HG03025 (cell line): ENCODE data around the gene GTF2H1.
"Not testable (repeated sequence)": the region's sequence is repeated elsewhere in the genome, so short reads cannot be mapped to it uniquely, and the experiment has no call there.

Source experiments
- ATAC-seq: cut with Tn5 transposase; IDR thresholded peaks from one replicate; pipeline ENCODE4 v1.9.1; 2021; ENCODE audit warnings: mild to moderate bottlenecking, moderate library complexity; ENCODE audit not compliant: unreplicated experiment, low FRiP score

Gene GTF2H1

DNA sequence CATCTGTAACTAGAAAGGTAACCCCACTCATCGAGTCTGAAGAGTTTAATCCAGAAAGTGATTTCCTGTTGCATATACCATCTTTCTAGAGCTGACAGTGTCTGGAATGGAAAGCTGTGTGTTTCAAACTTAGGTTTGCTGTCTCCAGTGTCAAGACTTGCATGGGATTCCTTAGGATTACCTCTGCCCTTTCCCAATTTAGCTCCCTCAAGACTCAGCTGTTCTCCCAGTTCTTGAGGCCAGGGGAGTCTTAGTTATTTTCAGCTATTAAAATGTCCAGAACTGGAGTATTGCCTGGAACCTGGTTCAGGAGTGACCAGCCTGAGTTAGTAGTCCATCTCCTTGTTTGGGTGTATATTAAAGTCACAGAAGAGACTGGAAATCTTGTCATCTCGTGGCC lies 47.0 kb downstream of the GTF2H1 start:
- no peak for ATAC-seq

GRCh38 chr11:18371279-18371678 lies 48.9 kb downstream of the GTF2H1 start:
- ATAC-seq, result no peak

GRCh38 chr11:18372201-18372600 lies 49.8 kb downstream of the GTF2H1 start:
- ATAC-seq, result no peak

DNA sequence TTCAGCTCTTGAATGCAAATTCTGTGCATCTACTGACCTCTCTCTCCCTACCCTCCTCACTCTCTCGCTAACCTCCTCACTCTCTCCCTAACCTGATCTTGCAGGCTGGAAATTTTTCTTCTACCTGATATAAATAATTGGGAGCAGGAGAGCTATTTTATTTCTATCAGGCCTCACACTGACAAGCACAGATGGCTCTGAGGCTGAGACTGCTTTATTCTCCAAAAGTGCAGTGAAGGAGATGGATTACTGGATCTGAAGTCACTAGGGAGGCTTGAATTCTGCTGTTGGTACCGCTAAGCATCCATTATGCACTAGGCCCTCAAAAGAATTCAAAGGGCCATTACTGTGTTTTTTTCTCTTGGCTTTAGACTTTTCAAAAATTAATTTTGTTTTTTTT lies 52.6 kb downstream of the GTF2H1 start:
- ATAC-seq, result no peak

DNA sequence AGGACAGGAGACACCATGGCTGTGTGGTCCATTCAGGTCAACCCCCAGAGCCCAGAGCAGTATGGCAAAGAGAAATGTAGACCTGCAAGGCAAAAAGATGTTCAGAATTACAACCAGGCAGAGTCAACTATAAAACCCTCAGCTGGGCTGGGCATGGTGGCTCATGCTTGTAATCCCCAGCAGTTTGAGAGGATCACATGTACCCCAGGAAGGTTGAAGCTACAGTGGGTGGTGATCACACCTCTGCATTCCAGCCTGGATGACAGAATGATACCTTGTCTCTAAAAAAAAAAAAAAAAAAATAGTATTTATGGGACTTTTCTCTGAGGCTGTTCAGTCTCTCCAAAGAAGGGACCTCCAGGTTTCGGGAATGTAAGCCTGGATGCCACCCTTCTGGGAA lies 53.6 kb downstream of the GTF2H1 start:
- ATAC-seq, result no peak

- no peak for ATAC-seq
These were observed 56.8 kb downstream of the GTF2H1 start for GRCh38 chr11:18379201-18379600.

DNA sequence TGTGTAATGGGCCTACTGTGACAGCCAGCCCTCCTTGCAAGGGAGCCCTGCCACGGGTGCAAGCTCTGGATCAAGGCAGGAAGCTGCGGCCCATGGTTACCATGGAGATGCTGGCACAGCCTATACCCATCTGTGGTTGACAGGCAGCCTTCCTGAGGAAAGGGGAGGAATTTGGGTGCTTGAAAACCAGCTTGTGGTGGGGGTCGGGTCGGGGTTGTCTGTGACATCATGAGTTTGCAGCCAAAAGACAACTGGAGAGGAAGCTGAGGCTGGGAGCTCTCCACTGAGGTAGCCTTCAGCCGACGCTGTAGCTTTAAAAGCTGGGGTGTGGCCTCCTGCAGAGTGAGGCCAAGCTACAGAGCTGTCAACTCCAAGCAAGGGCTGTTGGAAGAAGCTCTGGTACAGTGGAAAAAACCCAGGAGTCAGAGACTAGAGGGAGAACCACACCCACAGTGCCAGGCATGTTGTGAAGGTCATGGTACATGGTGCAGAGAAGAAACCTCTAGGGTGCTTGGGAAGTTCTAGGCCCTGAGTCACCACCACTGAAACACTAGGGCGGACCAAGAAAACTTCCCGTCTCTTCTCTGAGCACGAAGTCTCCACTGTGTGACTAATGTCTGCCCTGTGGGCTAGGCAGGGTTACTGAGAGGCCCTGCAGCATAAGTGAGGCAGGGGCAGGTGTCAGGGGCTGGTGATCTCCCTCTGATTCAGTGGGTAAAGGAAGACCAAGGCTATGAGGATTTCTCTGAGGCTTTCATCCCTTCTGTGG lies 61.2 kb downstream of the GTF2H1 start:
- peak; percentile 83 for ATAC-seq

DNA sequence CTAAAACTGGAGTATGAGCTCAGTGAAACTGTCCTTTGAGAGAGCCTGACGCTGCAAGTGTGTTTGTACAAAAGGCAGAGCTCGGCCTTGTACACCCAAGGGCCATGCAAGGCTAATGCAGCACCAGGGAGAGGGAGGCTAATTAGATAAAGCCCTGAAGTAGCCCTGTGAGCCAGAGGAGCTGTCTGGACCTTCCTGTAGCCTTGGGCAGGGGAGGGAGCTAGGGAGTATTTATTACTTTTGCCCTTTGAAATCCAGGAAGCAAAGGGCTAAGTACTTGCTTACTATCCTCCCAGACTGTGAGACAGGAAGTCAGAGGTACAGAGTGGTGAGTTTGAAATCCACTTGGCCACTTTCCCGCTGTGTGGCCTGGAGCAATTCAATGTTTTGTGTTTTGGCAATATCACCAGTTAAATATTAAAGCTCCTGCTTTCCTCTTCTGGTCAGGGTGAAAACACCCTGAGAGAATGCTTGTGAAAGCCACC lies 61.8 kb downstream of the GTF2H1 start:
- peak; percentile 72 for ATAC-seq

DNA sequence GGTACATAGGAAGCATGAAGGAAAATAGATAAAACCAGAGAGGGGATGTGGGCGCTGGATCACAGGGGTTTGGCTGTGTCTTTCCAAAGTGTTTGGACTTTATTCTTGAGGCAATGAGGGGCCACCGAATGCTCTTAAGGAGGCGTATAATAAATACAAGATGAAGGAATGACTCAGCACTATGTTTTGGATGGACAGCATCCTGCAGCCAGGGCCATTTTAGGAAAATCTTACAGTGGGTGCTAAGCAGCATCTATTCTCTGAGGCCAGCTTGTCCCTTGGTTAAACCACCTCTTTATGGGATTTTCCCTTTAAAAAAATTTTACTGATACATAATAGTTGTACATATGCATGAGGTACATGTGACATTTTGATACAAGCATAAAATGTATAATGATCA lies 67.7 kb downstream of the GTF2H1 start:
- ATAC-seq, result no peak

DNA sequence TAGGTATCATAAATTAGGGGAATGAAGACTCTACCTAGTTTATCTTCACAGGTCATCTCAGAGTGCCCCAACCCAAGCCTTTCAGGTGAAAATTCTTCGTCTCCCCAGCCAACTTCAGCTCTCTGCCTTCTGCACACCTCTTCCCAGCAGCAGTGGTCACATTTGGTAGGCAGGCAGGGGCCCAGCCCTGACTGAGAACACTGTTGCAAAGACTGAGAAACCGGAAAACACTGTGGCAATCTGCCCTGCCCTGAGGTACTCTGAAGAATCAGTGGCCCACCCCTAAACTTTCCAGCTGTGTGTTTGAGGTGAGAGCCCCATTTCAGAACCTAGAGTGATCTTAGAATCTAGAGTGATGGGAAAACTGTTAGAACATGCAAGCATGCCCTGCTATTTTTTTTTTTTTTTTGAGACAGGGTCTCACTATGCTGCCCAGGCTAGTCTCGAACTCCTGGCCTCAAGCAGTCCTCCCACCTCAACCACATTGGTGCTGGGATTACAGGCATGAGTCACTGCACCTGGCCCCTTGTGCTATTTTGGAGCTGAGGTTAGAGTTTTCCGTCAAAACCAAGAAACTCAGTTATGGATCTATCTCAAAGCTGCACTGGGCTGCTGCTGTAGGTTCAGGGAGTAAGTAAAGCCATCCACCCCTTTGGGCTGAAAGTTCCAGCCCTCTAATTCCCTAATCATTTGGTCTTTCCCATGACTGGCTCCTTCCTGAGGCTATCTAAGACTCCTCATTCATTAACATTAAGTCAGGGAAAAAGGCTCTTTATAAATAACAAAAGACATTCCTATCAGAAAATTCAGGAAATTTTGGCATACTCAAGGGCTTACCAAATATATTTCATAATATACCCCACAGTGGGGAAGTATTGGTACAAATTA lies 70.3 kb downstream of the GTF2H1 start:
- ATAC-seq, result no peak

GRCh38 chr11:18393581-18394274 lies 71.4 kb downstream of the GTF2H1 start:
- ATAC-seq, result no peak

DNA sequence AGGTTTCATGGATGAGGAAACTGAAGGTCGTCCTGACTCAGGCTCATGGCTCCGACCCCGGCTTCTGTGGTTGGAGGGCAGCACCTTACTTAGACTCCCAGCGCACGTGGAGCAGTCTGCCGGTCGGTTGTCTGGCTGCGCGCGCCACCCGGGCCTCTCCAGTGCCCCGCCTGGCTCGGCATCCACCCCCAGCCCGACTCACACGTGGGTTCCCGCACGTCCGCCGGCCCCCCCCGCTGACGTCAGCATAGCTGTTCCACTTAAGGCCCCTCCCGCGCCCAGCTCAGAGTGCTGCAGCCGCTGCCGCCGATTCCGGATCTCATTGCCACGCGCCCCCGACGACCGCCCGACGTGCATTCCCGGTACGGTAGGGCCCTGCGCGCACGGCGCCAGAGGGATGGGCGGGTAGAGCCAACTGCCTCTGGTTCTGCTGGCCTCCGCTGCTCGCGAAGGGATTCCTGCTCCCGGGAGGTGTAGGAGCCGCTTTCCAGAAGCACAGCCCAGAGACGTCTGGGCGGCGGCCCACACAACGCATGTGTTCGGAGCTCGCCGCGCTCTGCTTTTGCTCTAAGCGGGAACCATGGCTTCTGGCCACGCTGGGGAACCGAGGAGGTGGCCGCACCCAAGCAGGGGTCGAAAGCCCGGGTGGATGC lies 72.0 kb downstream of the GTF2H1 start, which contains the start of gene LDHA:
Gene LDHA, plus strand, starts transcription at position 289 of the 653 bp plus-strand sequence. CDS start 2,280 bp downstream, outside the sequence.
- peak; percentile 66 for ATAC-seq

DNA sequence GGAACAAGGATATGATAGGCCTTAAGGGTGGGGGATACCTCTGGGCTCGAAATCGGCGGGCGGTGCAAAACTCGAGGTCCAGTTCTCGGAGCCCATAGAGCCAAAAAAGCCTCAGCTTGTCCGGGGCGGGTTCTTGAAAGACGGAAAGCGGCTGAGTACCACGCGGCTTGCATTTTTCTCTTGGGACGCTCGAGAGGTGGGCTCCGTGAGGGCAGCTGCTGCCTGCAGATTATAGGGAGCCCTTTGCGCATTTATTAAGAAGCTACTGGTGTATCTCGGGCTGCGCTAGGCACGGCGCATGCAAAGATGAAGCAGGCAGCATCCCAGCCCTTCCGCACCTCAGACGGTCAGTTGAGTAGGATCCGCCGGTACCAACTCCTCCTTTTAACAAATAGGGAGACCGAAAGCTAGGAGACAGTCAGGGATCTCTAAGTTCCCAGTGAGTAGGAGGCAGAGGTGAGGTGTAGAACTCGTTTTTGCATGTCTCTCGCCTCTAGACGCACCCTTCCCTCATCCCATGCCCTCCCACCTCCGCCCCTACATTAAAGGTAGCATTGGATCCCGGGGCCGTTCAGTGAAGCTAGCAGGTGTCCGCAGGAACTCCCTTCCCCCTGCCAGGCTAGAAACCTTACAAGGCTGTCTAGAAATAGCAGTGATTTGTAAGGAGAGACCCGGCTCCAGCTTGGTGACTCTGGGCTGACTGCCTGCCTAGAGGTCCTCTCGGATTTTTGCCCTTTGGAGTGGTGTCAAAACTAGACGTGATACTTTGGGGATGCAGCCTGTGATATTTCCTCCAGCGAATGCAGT lies 72.8 kb downstream of the GTF2H1 start:
- no peak for ATAC-seq

DNA sequence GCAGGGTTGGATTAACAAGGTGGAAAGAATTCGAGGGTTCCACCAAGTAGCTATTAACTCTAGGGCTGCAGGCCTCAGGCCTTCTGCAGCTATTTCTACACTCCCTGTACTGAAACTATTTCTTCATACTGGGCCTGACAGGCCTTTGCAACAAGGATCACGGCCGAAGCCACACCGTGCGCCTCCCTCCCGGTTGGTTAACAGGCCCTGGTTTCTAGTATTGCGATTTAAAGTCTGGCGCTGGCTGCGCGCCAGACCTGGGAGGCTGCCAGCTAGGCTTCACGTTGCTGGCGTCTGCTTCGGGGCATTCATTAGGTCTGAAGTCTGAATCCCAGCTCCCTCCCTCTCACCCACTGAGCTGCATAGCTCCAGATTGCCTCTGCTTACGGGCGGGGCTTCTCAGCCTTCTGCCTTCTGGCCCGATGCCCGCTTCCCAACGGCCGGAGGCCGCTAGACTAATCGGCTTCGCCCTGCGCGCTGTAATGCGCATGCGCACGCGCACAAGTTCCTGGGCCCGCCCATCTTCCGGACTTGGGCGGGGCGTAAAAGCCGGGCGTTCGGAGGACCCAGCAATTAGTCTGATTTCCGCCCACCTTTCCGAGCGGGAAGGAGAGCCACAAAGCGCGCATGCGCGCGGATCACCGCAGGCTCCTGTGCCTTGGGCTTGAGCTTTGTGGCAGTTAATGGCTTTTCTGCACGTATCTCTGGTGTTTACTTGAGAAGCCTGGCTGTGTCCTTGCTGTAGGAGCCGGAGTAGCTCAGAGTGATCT lies 73.6 kb downstream of the GTF2H1 start:
- peak; percentile 52 for ATAC-seq

- ATAC-seq, result no peak
These were observed 75.6 kb downstream of the GTF2H1 start for GRCh38 chr11:18397921-18398320.

DNA sequence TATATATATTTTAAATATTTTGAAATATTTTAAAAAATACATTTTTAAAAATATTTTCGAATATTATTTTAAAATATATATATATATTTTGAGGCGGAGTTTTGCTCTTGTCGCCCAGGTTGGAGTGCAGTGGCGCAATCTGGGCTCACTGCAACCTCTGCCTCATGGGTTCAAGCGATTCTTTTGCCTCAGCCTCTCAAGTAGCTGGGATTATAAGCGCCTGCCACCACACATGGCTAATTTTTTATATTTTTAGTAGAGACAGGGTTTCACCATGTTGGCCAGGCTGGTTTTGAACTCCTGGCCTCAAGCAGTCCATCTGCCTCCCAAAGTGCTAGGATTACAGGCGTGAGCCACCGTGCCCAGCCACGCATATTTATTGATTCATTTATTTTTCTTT lies 78.7 kb downstream of the GTF2H1 start:
- not testable (repeated sequence) for ATAC-seq

GRCh38 chr11:18404062-18404461 lies 81.7 kb downstream of the GTF2H1 start:
- ATAC-seq, result no peak

DNA sequence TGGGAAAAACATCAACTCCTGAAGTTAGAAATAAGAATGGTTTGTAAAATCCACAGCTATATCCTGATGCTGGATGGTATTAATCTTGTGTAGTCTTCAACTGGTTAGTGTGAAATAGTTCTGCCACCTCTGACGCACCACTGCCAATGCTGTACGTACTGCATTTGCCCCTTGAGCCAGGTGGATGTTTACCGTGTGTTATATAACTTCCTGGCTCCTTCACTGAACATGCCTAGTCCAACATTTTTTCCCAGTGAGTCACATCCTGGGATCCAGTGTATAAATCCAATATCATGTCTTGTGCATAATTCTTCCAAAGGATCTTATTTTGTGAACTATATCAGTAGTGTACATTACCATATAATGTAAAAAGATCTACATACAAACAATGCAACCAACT lies 85.0 kb downstream of the GTF2H1 start:
- ATAC-seq, result not testable (repeated sequence)
